SK-N-MC (cell line): ENCODE data around the gene ASH1L.
"Not testable (repeated sequence)": the region's sequence is repeated elsewhere in the genome, so short reads cannot be mapped to it uniquely, and the experiment has no call there.

Experiments used
- DNase-seq: peaks from one replicate; pipeline ENCODE4 v3.0.0-alpha.2; 2011; ENCODE audit warnings: low read depth, low spot score
- H3K27ac ChIP-seq: fragments of 200-600 bp; sonication (generic); 2 replicates; pipeline ENCODE4 v1.5.1; 2016; ENCODE audit warnings: mixed run types
- H3K36me3 ChIP-seq: fragments of 200-600 bp; sonication (generic); 2 replicates; pipeline ENCODE4 v1.6.1; 2017; ENCODE audit warnings: antibody characterized with exemption, low read length, mixed read lengths; ENCODE audit not compliant: insufficient read depth
- H3K4me3 ChIP-seq: fragments of 200-600 bp; sonication (generic); 2 replicates; pipeline ENCODE4 v1.5.1; 2016
- H3K9ac ChIP-seq: fragments of 200-600 bp; sonication (generic); 2 replicates; pipeline ENCODE4 v1.8.0; 2017; ENCODE audit warnings: mixed run types, mixed read lengths; ENCODE audit not compliant: insufficient read length
- H3K9me3 ChIP-seq: fragments of 200-600 bp; sonication (generic); 2 replicates; pipeline ENCODE4 v1.6.1; 2017; ENCODE audit warnings: low read depth, mild to moderate bottlenecking, antibody characterized with exemption, low read length, moderate library complexity, mixed read lengths
- EZH2 ChIP-seq: fragments of 200-600 bp; sonication (generic); IDR thresholded peaks from one replicate; pipeline ENCODE4 v1.6.1; 2017; ENCODE audit warnings: antibody characterized with exemption
- FOXP2 ChIP-seq: optimal IDR thresholded peaks from 2 replicates; pipeline ENCODE3; 2011; ENCODE audit warnings: mild to moderate bottlenecking, moderate library complexity; ENCODE audit not compliant: insufficient read depth; ENCODE audit errors: extremely low read length, control extremely low read depth
- POLR2AphosphoS5 ChIP-seq: IDR thresholded peaks from 2 replicates; pipeline ENCODE4 v1.6.1; 2012; ENCODE audit warnings: mild to moderate bottlenecking, low read depth, low read length, borderline replicate concordance

Gene ASH1L

GRCh38 chr1:155451199-155451598, 111.4 kb downstream of the ASH1L start:
- TF ChIP-seq EZH2 (no peak), FOXP2 (no peak), POLR2AphosphoS5 (no peak)
- DNase-seq, result no peak
- H3K9me3 ChIP-seq, result no peaks in the 10 kb centered on the region
- H3K4me3 ChIP-seq, result no peak overlapping the region
- H3K36me3 ChIP-seq, result peaks cover 53% of the 10 kb centered on the region
- H3K27ac ChIP-seq, result no peak overlapping the region
- H3K9ac ChIP-seq, result no peak overlapping the region

GRCh38 chr1:155442431-155442830, 120.2 kb downstream of the ASH1L start:
- not testable (repeated sequence) for H3K27ac ChIP-seq, H3K4me3 ChIP-seq, H3K9ac ChIP-seq, DNase-seq, H3K9me3 ChIP-seq
- peaks cover 19% of the 10 kb centered on the region for H3K36me3 ChIP-seq

- H3K9me3 ChIP-seq, result no peaks in the 10 kb centered on the region
- no peak for DNase-seq
- H3K36me3 ChIP-seq, result peaks cover 23% of the 10 kb centered on the region
- H3K4me3 ChIP-seq, result no peak overlapping the region
- H3K9ac ChIP-seq, result no peak overlapping the region
- no peak overlapping the region for H3K27ac ChIP-seq
- no peak for TF ChIP-seq POLR2AphosphoS5
- TF ChIP-seq EZH2, result no peak
- no peak for TF ChIP-seq FOXP2
Measured at GRCh38 chr1:155437405-155437804, 125.2 kb downstream of the ASH1L start.

GRCh38 chr1:155433831-155434389, 128.7 kb downstream of the ASH1L start:
- H3K9me3 ChIP-seq, H3K27ac ChIP-seq, H3K4me3 ChIP-seq, H3K9ac ChIP-seq, DNase-seq: not testable (repeated sequence)
- peaks cover 39% of the 10 kb centered on the region for H3K36me3 ChIP-seq

GRCh38 chr1:155433128-155433830, 129.3 kb downstream of the ASH1L start:
- peaks cover 34% of the 10 kb centered on the region for H3K36me3 ChIP-seq
- not testable (repeated sequence) for H3K9me3 ChIP-seq, DNase-seq, H3K9ac ChIP-seq, H3K4me3 ChIP-seq, H3K27ac ChIP-seq

GRCh38 chr1:155424091-155424490, 138.5 kb downstream of the ASH1L start:
- Histone ChIP-seq H3K36me3 (peaks cover 6% of the 10 kb centered on the region; the same call in 1 of the 2 replicates), H3K9ac (no peak overlapping the region), H3K4me3 (no peak overlapping the region), H3K9me3 (no peaks in the 10 kb centered on the region), H3K27ac (no peak overlapping the region)
- no peak for DNase-seq
- TF ChIP-seq EZH2 (no peak), FOXP2 (no peak), POLR2AphosphoS5 (no peak)

GRCh38 chr1:155420788-155421187, 141.8 kb downstream of the ASH1L start:
- 0 out of 2 replicates have a peak, but pooled peaks cover 3% of the 10 kb centered on the region for H3K36me3 ChIP-seq
- no peak for DNase-seq
- no peak overlapping the region for H3K4me3 ChIP-seq
- TF ChIP-seq POLR2AphosphoS5, result no peak
- TF ChIP-seq EZH2, result no peak
- TF ChIP-seq FOXP2, result no peak
- no peak overlapping the region for H3K9ac ChIP-seq
- no peak overlapping the region for H3K27ac ChIP-seq
- no peaks in the 10 kb centered on the region for H3K9me3 ChIP-seq

GRCh38 chr1:155411840-155412239, 150.8 kb downstream of the ASH1L start:
- H3K27ac ChIP-seq, DNase-seq, H3K9me3 ChIP-seq, H3K9ac ChIP-seq, H3K4me3 ChIP-seq: not testable (repeated sequence)
- peaks cover 12% of the 10 kb centered on the region for H3K36me3 ChIP-seq

GRCh38 chr1:155410931-155411330, 151.7 kb downstream of the ASH1L start:
- TF ChIP-seq POLR2AphosphoS5, result no peak
- TF ChIP-seq FOXP2, result no peak
- no peak for TF ChIP-seq EZH2
- Histone ChIP-seq H3K36me3 (peaks cover 12% of the 10 kb centered on the region), H3K27ac (no peak overlapping the region), H3K9me3 (no peaks in the 10 kb centered on the region), H3K9ac (no peak overlapping the region), H3K4me3 (no peak overlapping the region)
- DNase-seq, result no peak
